Fibroblast of skin of abdomen (primary cell): ENCODE data around the gene S1PR1.

ENCODE experiments used
- DNase-seq: peaks from one replicate; pipeline ENCODE4 v3.0.0-alpha.2; 2013

S1PR1 gene

DNA sequence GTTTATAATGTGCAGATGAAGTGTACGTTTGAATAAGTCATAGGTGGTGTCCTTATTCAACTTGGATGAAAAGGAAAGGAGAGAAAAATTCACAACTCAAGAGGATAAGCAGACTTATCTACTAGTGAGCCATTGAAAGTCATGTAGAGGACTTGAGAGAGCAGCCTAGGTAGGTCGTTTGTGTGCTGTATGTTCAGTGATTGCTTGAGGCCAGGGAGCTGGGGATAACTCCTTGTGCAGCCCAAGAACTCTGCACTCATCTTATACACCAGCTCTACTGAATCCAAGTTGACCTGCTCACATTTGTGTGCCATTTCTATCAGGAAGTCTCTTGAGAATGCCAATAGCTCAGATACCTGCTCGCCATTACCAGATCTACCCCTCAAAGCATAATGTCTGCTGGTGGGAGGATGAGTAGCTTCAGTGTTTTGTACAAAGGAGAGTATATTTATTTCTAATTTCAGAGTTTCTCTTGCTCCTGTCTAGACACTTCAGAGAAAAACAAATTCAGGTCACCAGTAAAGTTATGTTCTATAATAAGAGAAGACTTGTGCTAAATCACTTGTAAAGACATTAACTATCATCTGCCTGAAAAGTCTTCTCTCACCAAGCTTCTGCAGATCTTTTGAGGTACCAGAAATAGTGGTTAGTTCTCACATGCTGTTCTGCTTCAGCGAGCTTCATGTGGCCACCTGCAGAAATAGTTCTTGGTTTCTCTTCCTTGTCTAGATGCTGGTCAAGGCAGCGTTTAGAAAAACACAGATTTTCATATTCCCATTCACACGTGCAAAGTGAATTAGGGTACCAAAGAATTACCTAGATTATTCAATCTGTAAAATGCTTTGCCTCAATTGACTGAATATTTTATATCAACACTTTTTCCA lies 10.8 kb downstream of the S1PR1 start:
- no peak for DNase-seq

- DNase-seq: no peak
Measured at GRCh38 chr1:101250222-101250621, 13.4 kb downstream of the S1PR1 start.

DNA sequence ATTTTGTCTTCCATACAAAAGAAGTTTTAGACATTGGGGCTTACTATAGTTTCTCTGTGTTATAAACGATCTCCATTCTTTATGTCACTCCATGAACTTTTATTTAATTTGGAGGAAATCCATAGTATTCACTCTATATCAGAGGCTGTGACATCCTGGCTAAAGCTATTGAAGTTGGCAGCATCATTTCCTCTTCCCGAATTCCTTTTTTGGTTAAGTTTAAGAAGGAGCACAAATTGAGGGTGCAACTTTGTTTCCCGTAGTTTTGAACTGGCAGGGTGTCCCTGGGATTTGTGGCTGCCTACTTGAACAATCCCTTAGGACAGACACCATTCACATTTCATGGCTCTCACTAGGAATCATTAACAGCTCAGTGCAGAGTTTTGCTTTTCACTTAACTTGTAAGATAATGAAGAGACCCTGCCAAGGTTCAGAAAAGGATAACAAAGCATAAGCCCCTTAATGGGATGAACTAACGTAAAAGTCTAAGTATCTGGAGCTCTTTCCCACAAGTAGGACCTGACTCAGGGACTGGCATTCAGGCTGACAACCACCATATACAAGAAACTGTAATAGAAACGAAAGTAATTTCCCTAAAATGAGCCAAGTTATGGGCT lies 13.9 kb downstream of the S1PR1 start:
- DNase-seq: no peak

DNA sequence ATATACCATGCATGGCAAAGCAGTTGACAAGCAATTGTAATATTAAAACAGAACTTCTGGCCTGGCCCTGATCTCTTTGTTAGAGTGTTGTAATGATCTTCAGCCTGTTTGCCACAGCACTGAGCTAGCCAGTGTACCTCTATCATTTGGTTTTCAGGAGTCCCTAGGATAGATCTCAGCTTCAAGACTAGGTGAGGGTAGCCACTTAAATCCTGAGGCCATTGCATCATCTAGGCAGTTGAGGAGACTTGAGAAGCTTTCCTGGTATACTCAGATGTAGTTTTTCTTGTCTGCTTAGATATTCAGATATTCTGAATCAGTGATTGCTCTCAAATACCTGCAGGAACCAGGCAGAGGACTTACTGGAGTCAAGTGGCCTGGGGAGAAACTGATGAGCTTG lies 14.7 kb downstream of the S1PR1 start:
- no peak for DNase-seq

- DNase-seq: peak; percentile 86
Measured at GRCh38 chr1:101253976-101254674, 17.3 kb downstream of the S1PR1 start.

- DNase-seq: no peak
Measured at GRCh38 chr1:101257500-101258325, 20.9 kb downstream of the S1PR1 start.

DNA sequence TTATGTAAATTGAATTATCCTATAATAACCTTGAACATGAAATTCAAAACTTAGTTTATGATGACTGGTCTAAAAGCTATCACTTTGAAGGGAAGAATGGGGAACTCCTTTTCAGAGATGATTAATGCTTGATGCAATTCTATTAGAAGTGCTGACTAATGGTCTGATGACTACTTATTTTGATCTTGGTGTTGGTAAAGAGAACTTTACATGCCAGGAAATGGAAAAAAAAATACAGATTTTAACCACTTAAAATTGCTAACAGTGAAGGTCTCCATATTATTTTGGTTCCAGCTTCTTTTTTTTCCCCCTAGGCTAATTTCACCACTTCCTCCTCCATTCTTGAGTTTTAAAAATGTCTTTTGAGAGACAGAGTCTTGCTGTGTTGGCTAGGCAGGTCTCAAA lies 22.9 kb downstream of the S1PR1 start:
- DNase-seq: peak; percentile 80

GRCh38 chr1:101260556-101261350 lies 23.9 kb downstream of the S1PR1 start:
- DNase-seq: peak; percentile 59

- no peak for DNase-seq
Measured at GRCh38 chr1:101261623-101262022, 24.8 kb downstream of the S1PR1 start.

- no peak for DNase-seq
Measured at GRCh38 chr1:101262060-101262459, 25.2 kb downstream of the S1PR1 start.

DNA sequence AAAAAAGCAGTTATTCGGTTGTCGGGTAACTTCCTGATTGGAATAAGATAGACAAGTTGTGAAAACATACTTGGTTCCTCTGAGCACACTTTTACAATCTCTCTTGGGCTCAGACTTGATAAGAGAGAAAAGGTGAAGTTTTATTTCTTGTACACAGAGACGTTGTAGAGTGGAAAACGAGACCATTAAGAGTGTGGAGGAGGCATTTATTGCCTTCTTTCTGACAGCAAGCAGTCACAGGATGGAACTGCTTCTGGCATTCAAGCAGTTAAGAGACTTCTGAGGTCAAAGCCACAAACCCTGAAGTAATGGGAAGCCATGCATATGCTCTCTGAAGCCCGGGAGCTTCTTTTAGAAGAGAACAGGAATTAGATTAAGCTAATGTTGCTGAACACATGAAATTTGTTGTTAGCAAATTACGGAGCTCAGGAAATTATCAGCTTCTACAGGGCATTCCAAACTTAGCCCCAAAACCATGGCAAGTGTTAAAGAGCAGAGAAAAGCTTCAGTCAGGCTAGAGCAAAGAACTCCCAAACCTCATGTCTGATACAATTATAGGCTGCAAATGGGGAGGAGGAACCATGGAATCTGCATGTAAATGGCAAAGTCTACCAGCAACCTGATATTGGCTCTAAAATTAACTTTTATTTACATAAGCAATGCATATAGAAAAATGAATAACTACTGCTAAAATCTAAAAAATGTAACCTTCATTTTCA lies 26.0 kb downstream of the S1PR1 start:
- no peak for DNase-seq

DNA sequence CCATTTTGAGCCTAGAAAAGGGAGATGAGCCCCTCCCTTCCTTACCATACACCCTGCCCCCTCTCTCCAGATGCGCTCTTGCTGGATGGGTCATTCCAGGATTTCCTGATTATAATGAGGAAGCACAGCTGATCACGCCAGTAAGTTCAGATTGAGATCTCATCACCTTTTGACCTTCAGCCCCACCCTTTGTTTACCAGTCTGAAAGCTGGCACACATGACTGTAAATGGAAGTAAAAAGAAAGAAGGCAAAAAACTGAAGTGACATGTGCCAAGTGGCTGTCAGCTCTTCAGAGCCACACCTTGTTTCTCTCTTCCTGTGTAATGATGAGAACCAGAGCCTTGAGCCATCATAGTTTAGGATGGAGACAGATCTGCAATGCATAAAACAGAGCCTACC lies 27.9 kb downstream of the S1PR1 start:
- DNase-seq: no peak

GRCh38 chr1:101265684-101266083 lies 28.9 kb downstream of the S1PR1 start:
- DNase-seq: no peak

DNA sequence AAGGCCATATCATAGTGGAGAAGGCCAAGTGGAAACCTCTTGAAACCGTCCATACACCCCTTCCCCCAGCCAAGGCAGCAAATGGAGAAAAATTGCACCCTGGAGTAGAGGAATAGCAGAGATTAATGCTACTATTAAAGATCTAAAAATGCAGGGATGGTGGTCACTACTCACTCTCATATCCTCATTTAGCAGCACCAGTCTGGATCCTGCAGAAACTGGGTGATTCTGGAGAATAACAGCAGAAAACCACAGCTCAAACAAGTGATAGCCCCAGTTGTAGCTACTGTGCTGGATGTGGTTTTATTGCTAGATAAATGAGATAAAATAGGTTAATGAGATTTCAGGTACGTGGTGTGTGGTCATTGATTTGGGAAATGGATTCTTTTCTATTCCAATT lies 30.3 kb downstream of the S1PR1 start:
- DNase-seq: no peak

DNA sequence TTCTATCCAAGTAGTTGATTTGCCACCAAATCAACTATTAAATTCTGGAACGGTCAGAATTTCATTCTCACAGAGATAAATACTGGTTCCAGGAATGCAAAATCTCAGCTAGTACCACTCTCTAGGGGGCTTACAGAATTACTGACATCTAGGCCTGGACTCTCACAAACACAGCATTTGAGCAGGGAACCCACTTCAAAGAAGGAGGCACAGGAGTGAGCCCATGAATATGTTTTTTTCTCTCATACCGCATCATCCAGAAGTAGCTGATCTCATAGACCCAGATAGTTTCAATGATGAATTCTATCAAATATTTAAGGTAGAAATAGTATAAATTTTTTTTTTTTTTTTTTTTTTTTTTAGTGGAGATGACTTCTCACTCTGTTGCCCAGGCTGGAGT lies 32.1 kb downstream of the S1PR1 start:
- DNase-seq: no peak

- no peak for DNase-seq
Measured at GRCh38 chr1:101275672-101276071, 38.9 kb downstream of the S1PR1 start.

- DNase-seq: peak; percentile 68
Measured at GRCh38 chr1:101276818-101277217, 40.0 kb downstream of the S1PR1 start.

GRCh38 chr1:101278238-101278637 lies 41.4 kb downstream of the S1PR1 start:
- no peak for DNase-seq

DNA sequence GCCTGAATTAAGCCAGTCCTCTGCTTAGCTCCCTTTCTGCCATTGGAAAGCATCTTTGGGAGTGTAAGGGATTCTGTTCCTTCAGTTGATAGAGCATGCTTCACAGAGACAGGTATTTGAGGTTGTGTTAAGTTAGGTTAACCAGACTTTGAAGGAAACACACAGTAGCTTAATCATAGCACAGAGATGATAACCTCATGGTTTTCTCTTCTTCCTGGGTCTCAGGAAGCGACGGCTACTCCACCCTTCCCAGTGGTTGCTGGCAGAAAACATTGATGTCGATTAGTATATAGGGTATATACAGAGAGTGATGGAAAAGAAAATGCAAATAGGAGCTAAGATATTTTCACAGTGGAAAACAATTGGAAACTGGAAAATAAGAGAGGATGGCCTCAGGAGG lies 42.0 kb downstream of the S1PR1 start:
- DNase-seq: no peak

GRCh38 chr1:101280049-101280592 lies 43.3 kb downstream of the S1PR1 start:
- DNase-seq: no peak
